Measurements from ENCODE around the gene FBXL13. TPM values are rescaled to one million over a fixed set of nuclear protein-coding genes. Genes with fewer than 3 reads are reported as not detected.
"Not testable (repeated sequence)": the region's sequence is repeated elsewhere in the genome, so short reads cannot be mapped to it uniquely, and the experiment has no call there.

The FBXL13 gene
- polyA plus RNA-seq, 12 donors, result 0.46 to 1.3 (median 0.76) TPM; not detected in 2

DNA sequence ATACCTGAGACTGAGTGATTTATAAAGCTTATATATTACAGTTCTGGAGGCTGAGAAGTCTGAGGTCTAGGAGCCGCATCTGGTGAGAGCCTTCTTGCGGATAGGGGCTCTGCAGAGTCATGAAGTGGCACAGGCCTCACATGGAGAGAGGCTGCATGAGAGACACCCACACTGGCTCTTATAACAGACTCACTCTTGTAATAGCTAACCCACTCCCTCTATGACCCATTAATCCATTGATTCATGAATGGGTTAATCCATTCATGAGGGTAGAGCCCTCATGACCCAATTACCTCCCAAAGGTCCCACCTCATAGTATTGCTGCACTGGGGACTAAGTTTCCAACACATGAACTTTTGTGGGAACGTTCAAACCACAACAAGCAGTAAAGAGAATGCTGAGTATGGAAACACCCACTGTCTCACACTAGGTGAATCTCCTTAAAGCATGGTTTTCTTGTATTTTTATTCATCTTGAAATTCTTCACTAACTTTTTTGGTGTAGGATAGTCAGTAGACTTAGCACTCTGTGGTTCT, 304.9 kb downstream of the FBXL13 start:
- not testable (repeated sequence) for DNase-seq

DNA sequence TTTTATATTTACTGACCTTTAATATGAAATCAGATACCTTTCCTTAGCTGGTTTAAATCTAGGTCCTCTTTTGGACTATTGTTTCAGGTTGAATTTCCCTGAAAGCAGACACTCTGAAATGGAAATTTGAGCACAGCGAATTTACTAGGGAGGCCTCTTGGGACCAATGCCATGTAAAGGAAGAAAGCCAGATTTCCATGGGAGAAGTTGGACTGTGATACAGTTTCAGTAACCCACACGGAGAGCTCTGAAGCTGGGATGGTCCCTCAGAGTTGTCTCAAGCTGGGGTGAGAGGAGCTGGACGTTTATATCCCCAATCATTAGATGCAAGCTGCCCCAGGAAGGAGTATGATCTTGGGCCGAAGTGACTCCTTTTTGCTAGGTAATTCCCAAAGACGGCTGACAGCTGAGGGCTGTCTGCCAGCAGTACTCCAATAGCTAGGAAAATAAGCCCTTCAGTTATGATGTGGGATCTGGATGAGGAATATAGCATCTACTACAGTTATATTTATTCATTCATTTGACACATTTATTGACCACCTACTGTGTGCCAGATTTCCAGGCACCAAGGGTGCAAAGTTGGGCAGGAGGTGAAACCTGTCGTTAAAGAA, 311.2 kb downstream of the FBXL13 start:
- not testable (repeated sequence) for DNase-seq

Other genes with a start within 250 kb of the FBXL13 start
- gene LRRC17, start 161.8 kb downstream of the FBXL13 start, polyA plus RNA-seq (ENCODE audit: insufficient read length in 12 of 12), result 100 to 1,000 TPM in 1 of 12 donors, 10 to 100 TPM in 10, not detected in 1; 23.7 to 112 (median 39.3) TPM
- 10 to 100 TPM in 11 of 12 donors, not detected in 1; 19.9 to 35.0 (median 25.1) TPM for gene ARMC10, start 344 bp upstream of the FBXL13 start, polyA plus RNA-seq (ENCODE audit: insufficient read length in 12 of 12)
- 10 to 100 TPM in 11 of 12 donors, not detected in 1; 12.0 to 30.9 (median 16.8) TPM for gene NAPEPLD, start 74.3 kb upstream of the FBXL13 start, polyA plus RNA-seq (ENCODE audit: insufficient read length in 12 of 12)
- 10 to 100 TPM in 11 of 12 donors, not detected in 1; 32.1 to 70.9 (median 64.4) TPM for gene PMPCB, start 222.6 kb upstream of the FBXL13 start, polyA plus RNA-seq (ENCODE audit: insufficient read length in 12 of 12)